ENCODE results near the gene MNAT1. TPM values are rescaled to one million over a fixed set of nuclear protein-coding genes. Genes with fewer than 3 reads are reported as not detected.

MNAT1 gene
- polyA plus RNA-seq, 2 of the 4 experiments (the other 2 are of a cell fraction) = 42.7 to 78.1 TPM

DNA sequence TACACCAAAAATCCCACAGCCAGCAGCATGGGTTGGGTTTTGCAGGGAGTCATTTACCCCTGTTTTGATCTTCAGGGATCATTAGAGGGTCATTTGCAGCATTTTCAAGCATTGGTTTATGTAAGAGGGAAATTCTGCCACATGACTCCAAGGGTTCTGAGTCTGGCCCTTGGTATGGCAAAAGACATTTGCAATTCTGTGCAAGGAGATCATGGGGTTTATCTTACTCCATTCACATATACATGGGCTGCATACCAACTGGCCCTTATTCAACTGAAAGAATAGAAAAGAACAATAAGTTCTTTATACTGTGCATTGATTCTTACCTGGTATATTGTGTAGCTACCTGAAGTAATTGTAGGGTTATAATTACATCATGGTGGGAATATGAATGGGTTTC, 24.1 kb upstream of the MNAT1 start:
- DNase-seq (ENCODE audit: low read depth in 1 of 2, low spot score in 1 of 2) (no peak), FAIRE-seq (no peak), ATAC-seq (no peak)
- TF ChIP-seq NPAS2 (CRISPR knock-in tag; IDR thresholded peaks at IDR 0.05; ENCODE audit: borderline replicate concordance) (no peak), CHD4 (IDR thresholded peaks at IDR 0.05; ENCODE audit: borderline replicate concordance) (no peak), TFCP2L1 (CRISPR knock-in tag; IDR thresholded peaks at IDR 0.05) (no peak), POLR2AphosphoS2 (conservative IDR thresholded peaks at IDR 0.05; ENCODE audit: low read length) (no peak), ZSCAN20 (CRISPR knock-in tag; IDR thresholded peaks at IDR 0.05) (no peak), SREBF2 (IDR thresholded peaks at IDR 0.05) (no peak), RAD21 (conservative IDR thresholded peaks at IDR 0.05 in 1 of 2, IDR thresholded peaks at IDR 0.05 in 1 of 2) (no peak), NFE2L2 (conservative IDR thresholded peaks at IDR 0.05; ENCODE audit: low read length) (no peak), HOXB13 (CRISPR knock-in tag; IDR thresholded peaks at IDR 0.05; ENCODE audit: low read depth) (no peak), EP300 (IDR thresholded peaks at IDR 0.05) (no peak), MAFK (IDR thresholded peaks at IDR 0.05; ENCODE audit: partially characterized antibody) (no peak), HDAC2 (IDR thresholded peaks at IDR 0.05) (no peak), JUNB (IDR thresholded peaks at IDR 0.05) (no peak), HOXA7 (CRISPR knock-in tag; IDR thresholded peaks at IDR 0.05) (no peak), HOXB5 (CRISPR knock-in tag; IDR thresholded peaks at IDR 0.05) (no peak)
- TF ChIP-seq, protein P1, sequence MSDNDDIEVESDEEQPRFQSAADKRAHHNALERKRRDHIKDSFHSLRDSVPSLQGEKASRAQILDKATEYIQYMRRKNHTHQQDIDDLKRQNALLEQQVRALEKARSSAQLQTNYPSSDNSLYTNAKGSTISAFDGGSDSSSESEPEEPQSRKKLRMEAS (IDR thresholded peaks at IDR 0.05) = no peak
- TF ChIP-seq, protein P2, sequence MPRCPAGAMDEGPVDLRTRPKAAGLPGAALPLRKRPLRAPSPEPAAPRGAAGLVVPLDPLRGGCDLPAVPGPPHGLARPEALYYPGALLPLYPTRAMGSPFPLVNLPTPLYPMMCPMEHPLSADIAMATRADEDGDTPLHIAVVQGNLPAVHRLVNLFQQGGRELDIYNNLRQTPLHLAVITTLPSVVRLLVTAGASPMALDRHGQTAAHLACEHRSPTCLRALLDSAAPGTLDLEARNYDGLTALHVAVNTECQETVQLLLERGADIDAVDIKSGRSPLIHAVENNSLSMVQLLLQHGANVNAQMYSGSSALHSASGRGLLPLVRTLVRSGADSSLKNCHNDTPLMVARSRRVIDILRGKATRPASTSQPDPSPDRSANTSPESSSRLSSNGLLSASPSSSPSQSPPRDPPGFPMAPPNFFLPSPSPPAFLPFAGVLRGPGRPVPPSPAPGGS (IDR thresholded peaks at IDR 0.05) = no peak
- TF ChIP-seq, protein P3, sequence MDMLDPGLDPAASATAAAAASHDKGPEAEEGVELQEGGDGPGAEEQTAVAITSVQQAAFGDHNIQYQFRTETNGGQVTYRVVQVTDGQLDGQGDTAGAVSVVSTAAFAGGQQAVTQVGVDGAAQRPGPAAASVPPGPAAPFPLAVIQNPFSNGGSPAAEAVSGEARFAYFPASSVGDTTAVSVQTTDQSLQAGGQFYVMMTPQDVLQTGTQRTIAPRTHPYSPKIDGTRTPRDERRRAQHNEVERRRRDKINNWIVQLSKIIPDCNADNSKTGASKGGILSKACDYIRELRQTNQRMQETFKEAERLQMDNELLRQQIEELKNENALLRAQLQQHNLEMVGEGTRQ (IDR thresholded peaks at IDR 0.05) = no peak
- TF ChIP-seq, protein P4, sequence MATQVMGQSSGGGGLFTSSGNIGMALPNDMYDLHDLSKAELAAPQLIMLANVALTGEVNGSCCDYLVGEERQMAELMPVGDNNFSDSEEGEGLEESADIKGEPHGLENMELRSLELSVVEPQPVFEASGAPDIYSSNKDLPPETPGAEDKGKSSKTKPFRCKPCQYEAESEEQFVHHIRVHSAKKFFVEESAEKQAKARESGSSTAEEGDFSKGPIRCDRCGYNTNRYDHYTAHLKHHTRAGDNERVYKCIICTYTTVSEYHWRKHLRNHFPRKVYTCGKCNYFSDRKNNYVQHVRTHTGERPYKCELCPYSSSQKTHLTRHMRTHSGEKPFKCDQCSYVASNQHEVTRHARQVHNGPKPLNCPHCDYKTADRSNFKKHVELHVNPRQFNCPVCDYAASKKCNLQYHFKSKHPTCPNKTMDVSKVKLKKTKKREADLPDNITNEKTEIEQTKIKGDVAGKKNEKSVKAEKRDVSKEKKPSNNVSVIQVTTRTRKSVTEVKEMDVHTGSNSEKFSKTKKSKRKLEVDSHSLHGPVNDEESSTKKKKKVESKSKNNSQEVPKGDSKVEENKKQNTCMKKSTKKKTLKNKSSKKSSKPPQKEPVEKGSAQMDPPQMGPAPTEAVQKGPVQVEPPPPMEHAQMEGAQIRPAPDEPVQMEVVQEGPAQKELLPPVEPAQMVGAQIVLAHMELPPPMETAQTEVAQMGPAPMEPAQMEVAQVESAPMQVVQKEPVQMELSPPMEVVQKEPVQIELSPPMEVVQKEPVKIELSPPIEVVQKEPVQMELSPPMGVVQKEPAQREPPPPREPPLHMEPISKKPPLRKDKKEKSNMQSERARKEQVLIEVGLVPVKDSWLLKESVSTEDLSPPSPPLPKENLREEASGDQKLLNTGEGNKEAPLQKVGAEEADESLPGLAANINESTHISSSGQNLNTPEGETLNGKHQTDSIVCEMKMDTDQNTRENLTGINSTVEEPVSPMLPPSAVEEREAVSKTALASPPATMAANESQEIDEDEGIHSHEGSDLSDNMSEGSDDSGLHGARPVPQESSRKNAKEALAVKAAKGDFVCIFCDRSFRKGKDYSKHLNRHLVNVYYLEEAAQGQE (IDR thresholded peaks at IDR 0.05) = no peak
- no peak overlapping the region for H3K4me2 ChIP-seq
- no peak overlapping the region for H3K4me3 ChIP-seq
- ChIA-PET POLR2A (no interaction called here), CTCF (no interaction called here)
- no peaks in the 10 kb centered on the region for H3K4me1 ChIP-seq
- no peaks in the 10 kb centered on the region for H3K9me3 ChIP-seq
- H3K27ac ChIP-seq = no peak overlapping the region

DNA sequence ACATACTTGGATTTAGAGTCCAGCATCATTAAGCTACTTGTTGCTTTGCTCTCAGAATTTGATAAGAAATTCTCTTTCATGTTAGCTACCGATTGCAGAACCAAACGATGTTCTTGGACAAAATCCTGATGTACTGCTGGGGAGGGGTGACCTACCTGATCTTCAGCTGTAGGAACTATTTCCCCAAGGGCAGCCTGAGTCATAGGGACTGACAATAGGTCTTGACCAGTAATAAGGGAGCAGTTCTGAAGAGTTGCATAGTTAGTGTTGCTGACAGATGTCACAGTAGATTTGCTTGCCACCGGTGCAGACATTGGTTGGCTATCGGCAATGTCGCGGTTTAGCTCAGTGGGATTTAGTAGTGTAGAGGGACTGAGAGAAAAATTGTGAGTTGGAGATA, 21.0 kb upstream of the MNAT1 start:
- Histone ChIP-seq H3K4me2 (no peak overlapping the region), H3K27ac (no peak overlapping the region), H3K4me1 (no peaks in the 10 kb centered on the region), H3K9me3 (no peaks in the 10 kb centered on the region), H3K4me3 (no peak overlapping the region)
- ChIA-PET POLR2A (no interaction called here), CTCF (no interaction called here)
- no peak for DNase-seq (ENCODE audit: low read depth in 1 of 2, low spot score in 1 of 2)
- FAIRE-seq = no peak
- WGBS (ENCODE audit: missing lambda C conversion rate) = 90% methylated on average over 6 of the region's 6 CpGs
- ATAC-seq = no peak
- TF ChIP-seq ZSCAN20 (CRISPR knock-in tag; IDR thresholded peaks at IDR 0.05) (no peak), NR3C1 (IDR thresholded peaks at IDR 0.05) (no peak), MAZ (IDR thresholded peaks at IDR 0.05; ENCODE audit: borderline replicate concordance, low read depth, low read length) (no peak), CHD2 (IDR thresholded peaks at IDR 0.05; ENCODE audit: low read length, partially characterized antibody) (no peak), POLR2A (IDR thresholded peaks at IDR 0.05; ENCODE audit: low read length) (no peak), FOSL2 (IDR thresholded peaks at IDR 0.05) (no peak), FOSL2 (CRISPR knock-in tag; IDR thresholded peaks at IDR 0.05) (no peak), SMC3 (IDR thresholded peaks at IDR 0.05) (no peak), HEYL (CRISPR knock-in tag; IDR thresholded peaks at IDR 0.05) (no peak), HOXB5 (CRISPR knock-in tag; IDR thresholded peaks at IDR 0.05) (no peak), CBX2 (IDR thresholded peaks at IDR 0.05; ENCODE audit: borderline replicate concordance, low read depth) (no peak), KDM5A (IDR thresholded peaks at IDR 0.05) (no peak), HOXB13 (CRISPR knock-in tag; IDR thresholded peaks at IDR 0.05; ENCODE audit: low read depth) (no peak), ZC3H11A (IDR thresholded peaks at IDR 0.05) (no peak), EHF (CRISPR knock-in tag; IDR thresholded peaks at IDR 0.05) (no peak), TP53 (CRISPR knock-in tag; IDR thresholded peaks at IDR 0.05) (no peak)
- TF ChIP-seq, protein P5, sequence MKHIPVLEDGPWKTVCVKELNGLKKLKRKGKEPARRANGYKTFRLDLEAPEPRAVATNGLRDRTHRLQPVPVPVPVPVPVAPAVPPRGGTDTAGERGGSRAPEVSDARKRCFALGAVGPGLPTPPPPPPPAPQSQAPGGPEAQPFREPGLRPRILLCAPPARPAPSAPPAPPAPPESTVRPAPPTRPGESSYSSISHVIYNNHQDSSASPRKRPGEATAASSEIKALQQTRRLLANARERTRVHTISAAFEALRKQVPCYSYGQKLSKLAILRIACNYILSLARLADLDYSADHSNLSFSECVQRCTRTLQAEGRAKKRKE (CRISPR knock-in tag; IDR thresholded peaks at IDR 0.05; ENCODE audit: low read depth) = no peak
- TF ChIP-seq, protein P6, sequence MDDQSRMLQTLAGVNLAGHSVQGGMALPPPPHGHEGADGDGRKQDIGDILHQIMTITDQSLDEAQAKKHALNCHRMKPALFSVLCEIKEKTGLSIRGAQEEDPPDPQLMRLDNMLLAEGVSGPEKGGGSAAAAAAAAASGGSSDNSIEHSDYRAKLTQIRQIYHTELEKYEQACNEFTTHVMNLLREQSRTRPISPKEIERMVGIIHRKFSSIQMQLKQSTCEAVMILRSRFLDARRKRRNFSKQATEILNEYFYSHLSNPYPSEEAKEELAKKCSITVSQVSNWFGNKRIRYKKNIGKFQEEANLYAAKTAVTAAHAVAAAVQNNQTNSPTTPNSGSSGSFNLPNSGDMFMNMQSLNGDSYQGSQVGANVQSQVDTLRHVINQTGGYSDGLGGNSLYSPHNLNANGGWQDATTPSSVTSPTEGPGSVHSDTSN (IDR thresholded peaks at IDR 0.05) = no peak

Measured in A549 (cell line).